ENCODE data around the gene DOCK9.

The DOCK9 gene

DNA sequence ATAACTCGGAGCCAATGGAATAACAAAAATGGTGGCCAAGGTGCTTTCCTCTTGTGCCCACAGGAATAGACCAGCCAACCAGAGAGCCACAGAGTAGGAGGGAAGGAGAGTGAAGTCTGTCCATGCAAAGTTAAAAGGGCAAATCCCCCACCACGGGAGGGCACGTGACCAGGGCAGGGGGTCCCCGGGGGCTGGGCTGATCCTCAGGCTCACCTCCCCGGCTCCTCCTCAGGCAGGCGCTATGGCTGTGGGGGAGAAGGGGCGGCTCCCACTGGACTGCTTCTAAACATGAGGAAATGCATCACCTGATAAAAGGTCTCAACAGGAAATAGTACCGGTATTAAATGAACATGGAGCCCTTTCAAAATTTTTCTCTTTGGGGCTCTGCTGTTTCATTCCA is 152.2 kb downstream of the DOCK9 start:
- TF ChIP-seq, protein P1, sequence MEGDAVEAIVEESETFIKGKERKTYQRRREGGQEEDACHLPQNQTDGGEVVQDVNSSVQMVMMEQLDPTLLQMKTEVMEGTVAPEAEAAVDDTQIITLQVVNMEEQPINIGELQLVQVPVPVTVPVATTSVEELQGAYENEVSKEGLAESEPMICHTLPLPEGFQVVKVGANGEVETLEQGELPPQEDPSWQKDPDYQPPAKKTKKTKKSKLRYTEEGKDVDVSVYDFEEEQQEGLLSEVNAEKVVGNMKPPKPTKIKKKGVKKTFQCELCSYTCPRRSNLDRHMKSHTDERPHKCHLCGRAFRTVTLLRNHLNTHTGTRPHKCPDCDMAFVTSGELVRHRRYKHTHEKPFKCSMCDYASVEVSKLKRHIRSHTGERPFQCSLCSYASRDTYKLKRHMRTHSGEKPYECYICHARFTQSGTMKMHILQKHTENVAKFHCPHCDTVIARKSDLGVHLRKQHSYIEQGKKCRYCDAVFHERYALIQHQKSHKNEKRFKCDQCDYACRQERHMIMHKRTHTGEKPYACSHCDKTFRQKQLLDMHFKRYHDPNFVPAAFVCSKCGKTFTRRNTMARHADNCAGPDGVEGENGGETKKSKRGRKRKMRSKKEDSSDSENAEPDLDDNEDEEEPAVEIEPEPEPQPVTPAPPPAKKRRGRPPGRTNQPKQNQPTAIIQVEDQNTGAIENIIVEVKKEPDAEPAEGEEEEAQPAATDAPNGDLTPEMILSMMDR (IDR thresholded peaks at IDR 0.05; ENCODE audit: borderline replicate concordance, insufficient read depth, low read depth, low read length) = no peak
- H3K4me3 ChIP-seq (ENCODE audit: low read depth, low read length) = no peak overlapping the region

DNA sequence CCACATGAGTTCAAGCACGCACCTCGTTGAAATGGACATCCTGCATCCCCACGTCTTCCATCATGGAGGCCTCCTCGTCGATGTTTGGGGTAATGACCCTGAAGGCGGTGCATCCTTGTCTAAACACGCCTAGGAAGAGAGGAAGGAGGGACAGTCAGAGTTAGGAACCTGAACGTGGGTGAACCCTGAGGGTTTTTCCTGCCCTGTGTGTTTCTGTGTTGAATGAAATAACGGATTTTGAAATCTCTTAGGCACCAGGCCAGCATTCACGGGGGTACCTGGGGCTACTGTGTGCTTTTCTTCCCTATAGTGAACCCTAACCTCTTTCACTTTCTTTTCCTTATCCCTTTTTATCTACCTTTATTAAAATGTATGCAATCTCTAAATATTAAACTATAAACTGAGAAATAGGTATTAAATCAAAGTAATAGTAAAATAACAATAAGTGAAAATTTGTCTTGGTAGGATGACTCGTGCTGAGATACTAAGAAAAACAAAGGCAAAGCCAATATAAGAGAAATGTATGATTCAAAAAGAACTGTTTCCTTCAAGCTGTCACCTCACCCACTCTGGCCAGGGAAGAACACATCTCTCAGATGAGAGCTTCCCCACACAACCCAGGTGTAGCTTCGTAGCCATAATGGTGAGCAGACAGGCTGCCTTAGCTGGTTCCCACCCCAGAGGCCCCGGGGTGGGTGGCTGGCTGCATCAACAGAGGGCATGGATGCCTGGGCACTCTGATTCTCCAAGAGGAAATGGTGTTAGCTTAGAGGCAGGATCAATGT is 153.3 kb downstream of the DOCK9 start:
- TF ChIP-seq, protein P1 (IDR thresholded peaks at IDR 0.05; ENCODE audit: borderline replicate concordance, insufficient read depth, low read depth, low read length) = no peak
- H3K4me3 ChIP-seq (ENCODE audit: low read depth, low read length) = no peak overlapping the region

DNA sequence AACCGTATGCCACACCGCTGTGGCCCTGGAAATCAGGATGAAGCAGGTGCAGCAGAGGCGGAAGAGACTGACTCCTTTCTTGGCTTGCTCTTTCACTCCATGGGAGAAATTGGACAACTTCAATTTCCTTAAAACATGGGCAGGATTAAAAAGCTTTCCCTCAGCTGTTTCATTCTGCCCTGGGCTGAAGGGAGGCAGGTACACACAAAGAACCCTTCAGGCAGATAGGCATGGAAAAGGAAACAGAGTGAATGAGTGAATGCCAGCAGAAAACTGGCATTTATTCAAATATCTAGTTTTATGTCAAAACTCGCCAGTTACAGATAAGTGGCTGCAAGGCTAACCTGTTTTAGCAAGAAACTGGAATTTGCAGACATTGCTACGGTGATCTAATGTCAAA is 154.4 kb downstream of the DOCK9 start:
- H3K4me3 ChIP-seq (ENCODE audit: low read depth, low read length) = no peak overlapping the region
- TF ChIP-seq, protein P1 (IDR thresholded peaks at IDR 0.05; ENCODE audit: borderline replicate concordance, insufficient read depth, low read depth, low read length) = no peak

DNA sequence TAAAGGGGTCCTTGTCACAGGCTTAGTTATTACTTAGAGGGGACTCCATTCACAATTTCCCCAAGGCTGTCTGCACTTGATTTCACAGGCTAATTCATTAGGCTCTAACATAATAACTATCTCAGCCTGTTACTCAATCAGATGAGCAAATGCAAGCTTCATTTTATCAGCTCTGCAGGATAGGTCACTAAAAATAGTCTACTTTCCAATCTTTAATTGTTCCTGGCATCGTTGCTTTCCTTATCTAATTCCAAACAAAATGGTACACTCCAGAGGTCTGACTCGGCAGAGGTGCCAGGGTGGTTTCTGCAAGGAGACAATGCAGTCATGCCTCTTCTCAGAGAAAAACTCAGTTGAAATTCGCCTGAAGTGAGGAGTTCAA is 155.6 kb downstream of the DOCK9 start:
- TF ChIP-seq, protein P1 (IDR thresholded peaks at IDR 0.05; ENCODE audit: borderline replicate concordance, insufficient read depth, low read depth, low read length) = no peak
- no peak overlapping the region for H3K4me3 ChIP-seq (ENCODE audit: low read depth, low read length)

DNA sequence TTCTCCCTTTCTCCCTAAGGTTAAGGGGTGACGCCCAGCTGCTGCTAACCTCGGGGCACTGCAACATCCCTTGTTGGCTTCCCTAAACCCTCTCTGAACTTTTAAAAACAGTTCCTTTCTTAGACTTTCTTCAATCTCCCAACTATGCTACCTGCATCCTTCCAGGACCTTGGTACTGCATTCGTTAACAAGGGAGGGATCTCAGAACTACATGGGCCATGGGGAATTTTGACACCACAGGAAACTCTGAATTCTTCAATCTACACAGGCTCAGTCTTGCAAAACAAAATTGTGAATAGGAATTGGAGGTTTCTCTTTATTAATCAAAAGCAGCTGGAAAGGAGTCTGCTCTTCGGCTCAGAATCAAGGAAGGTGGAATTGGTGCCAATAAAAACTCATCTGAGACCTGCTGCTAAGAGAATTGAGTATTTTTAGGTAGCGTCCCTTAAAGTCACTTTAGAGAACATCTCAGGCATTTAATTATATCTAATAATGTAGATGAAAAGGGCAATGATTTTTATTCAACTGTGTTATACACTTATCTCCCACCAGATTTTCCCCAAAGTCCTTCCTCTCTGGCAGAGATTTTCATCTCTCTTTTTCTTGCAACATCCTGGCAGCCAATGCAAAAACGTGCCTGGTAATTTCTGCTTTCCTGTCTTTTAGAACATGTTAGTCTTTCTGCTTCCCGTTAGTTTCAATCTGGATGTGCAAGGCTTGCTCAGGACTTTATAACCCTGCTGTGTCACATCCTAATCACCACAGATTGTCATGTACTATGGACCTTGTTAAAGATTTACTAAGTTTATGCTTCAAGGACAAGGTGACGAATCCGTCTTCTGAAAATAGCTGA is 156.3 kb downstream of the DOCK9 start:
- TF ChIP-seq, protein P1 (IDR thresholded peaks at IDR 0.05; ENCODE audit: borderline replicate concordance, insufficient read depth, low read depth, low read length) = no peak

DNA sequence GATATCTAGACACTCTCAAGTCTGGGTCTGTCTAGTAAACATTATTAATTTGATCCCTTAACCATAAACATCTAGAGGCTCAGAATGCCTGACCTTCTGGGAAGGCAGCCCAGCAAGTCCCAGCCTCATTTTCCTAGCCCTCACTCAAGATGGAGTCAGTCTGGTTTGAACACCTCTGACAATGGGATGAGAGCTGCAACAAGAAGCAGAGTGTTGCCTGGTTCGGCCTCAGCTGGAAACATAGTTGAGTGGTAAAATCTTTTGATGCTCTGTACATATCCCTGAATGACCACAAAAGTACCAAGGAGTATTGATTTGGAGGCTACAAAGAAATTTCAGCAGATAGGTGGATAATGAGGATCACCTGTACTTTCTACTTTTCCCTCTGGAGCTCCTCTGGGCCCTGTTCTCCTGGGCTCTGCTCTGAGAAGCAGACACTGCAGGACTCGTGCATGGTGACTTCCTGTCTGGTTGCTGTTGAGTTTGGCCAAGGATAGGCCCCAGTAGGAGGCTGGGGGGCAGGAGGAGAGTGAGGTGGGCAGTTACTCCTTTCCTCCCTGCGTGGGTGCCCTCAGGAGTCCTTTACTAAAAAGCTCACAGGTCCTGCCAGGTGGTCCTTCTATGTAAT is 157.0 kb downstream of the DOCK9 start:
- TF ChIP-seq, protein P1 (IDR thresholded peaks at IDR 0.05; ENCODE audit: borderline replicate concordance, insufficient read depth, low read depth, low read length) = no peak
- H3K4me3 ChIP-seq (ENCODE audit: low read depth, low read length) = no peak overlapping the region

More for the DNA sequence above, 156.3 kb downstream of the DOCK9 start:
- H3K4me3 ChIP-seq (ENCODE audit: low read depth, low read length) = no peak overlapping the region
